Transverse colon (tissue), 4 donors: Measurements from ENCODE around the gene MGAT4A. TPM values are rescaled to one million over a fixed set of nuclear protein-coding genes. Genes with fewer than 3 reads are reported as not detected.
"Not testable (repeated sequence)": the region's sequence is repeated elsewhere in the genome, so short reads cannot be mapped to it uniquely, and the experiment has no call there.

Experiments
- DNase-seq: peaks from one replicate; pipeline ENCODE4 v3.0.0-alpha.2; 2019
- H3K27ac ChIP-seq, 4 donors: fragments of 200-600 bp; sonication (generic); 2 replicates each; pipeline ENCODE4 v1.5.1; 2016 to 2018; ENCODE audit warnings: inconsistent platforms in 4 of 4
- H3K27me3 ChIP-seq: fragments of 200-600 bp; sonication (generic); 2 replicates; pipeline ENCODE4 v1.5.1; 2017; ENCODE audit warnings: inconsistent platforms
- H3K36me3 ChIP-seq, 4 donors: fragments of 200-600 bp; sonication (generic); 2 replicates each; pipeline ENCODE4 v1.5.1; 2017 to 2019; ENCODE audit warnings: inconsistent platforms in 4 of 4
- H3K4me1 ChIP-seq, 4 donors: fragments of 200-600 bp; sonication (generic); 2 replicates each; pipeline ENCODE4 v1.5.1; 2017 to 2020; ENCODE audit warnings: inconsistent platforms in 4 of 4
- H3K4me3 ChIP-seq, 4 donors: fragments of 200-600 bp; sonication (generic); 1 replicate in 1 of 4; 2 replicates in 3 of 4; pipeline versions ENCODE4 v1.5.1 to v1.6.1; 2017 to 2019; ENCODE audit warnings: inconsistent platforms in 4 of 4
- H3K9me3 ChIP-seq, 2 donors: fragments of 200-600 bp; sonication (generic); 2 replicates each; pipeline ENCODE4 v1.5.1; 2017 to 2019; ENCODE audit warnings: inconsistent platforms in 2 of 2
- CTCF ChIP-seq, 5 experiments: fragments of 200-600 bp in 3 of 5; fragments of 450-650 bp in 2 of 5; sonication (generic) in 3 of 5; IDR thresholded peaks; 1 replicate in 2 of 5; 2 replicates in 3 of 5; pipeline ENCODE4 v1.5.1; 2016 to 2017; ENCODE audit warnings: antibody characterized with exemption in 5 of 5, inconsistent platforms in 3 of 5, mild to moderate bottlenecking in 2 of 5, moderate library complexity in 1 of 5
- EP300 ChIP-seq: sonication (generic); formaldehyde crosslinking; IDR thresholded peaks from one replicate; pipeline ENCODE4 v1.6.1; 2017; ENCODE audit warnings: antibody characterized with exemption, low read depth
- POLR2A ChIP-seq: fragments of 450-650 bp; IDR thresholded peaks from one replicate; pipeline ENCODE4 v1.6.1; 2016; ENCODE audit warnings: antibody characterized with exemption, mild to moderate bottlenecking, moderate library complexity
- POLR2AphosphoS5 ChIP-seq, 3 donors: sonication (generic); formaldehyde crosslinking; IDR thresholded peaks; one replicate each; pipeline ENCODE4 v1.6.1; 2016; ENCODE audit warnings: antibody characterized with exemption in 3 of 3
- WGBS, 2 donors: methylation state at CpG; one replicate each; pipeline ENCODE4 v1.1.5; 2018; ENCODE audit warnings: low coverage in 1 of 2; 5-methylcytosine and 5-hydroxymethylcytosine counted together
- in situ Hi-C, 4 donors: fragments of 200-750 bp; cut with MboI; loops; one replicate each; pipeline versions ENCODE4 v1.15.0 to v1.15.1; 2017; ENCODE audit warnings: low sequenced_read_pairs in 3 of 4, low pct_ligation_motif_present in 1 of 4, low pct_unique_long_range_greater_than_20kb in 1 of 4
- intact Hi-C: fragments of 100-400 bp; cut with DNase I; formaldehyde crosslinking; loops from one replicate; pipeline ENCODE4 v1.15.1; 2023; ENCODE audit warnings: low total_unique reads
- total RNA-seq, 4 donors: library from RNA; depleted of rRNA; stranded (reverse); fragments of >200 nt; gene quantifications; one replicate each; pipeline ENCODE4 v1.1.0, GENCODE V29; 2016

The MGAT4A gene
- total RNA-seq, 4 donors from 2014 or later, result 29.9 to 237 (median 124) TPM

GRCh38 chr2:98730053-98730706, 752 bp downstream of the MGAT4A start:
- Histone ChIP-seq H3K4me3 (peak overlapping the region; percentile 77 to 97 (median 95)), H3K36me3 (no peaks in the 10 kb centered on the region), H3K27ac (peak overlapping the region; percentile 93 to 96 (median 94)), H3K4me1 (peaks cover 17 to 65% (median 53%) of the 10 kb centered on the region in 4 donors), H3K9me3 (no peaks in the 10 kb centered on the region), H3K27me3 (no peaks in the 10 kb centered on the region)
- peak; percentile 70 for DNase-seq
- intact Hi-C loops, result loop anchor here (5.0 kb wide), 1 partner anchor 77 kb away; no protein-coding TSS in a partner anchor
- in situ Hi-C loops, result no loop called here
- 0 to 3% methylated on average over 5 to 22 of the region's 45 CpGs for WGBS, 2 donors
- peak; percentile 57 to 75 (median 74) for TF ChIP-seq POLR2AphosphoS5 (IDR thresholded peaks at IDR 0.05)
- peak; percentile 64 for TF ChIP-seq POLR2A
- no peak for TF ChIP-seq CTCF (IDR thresholded peaks at IDR 0.05)

GRCh38 chr2:98729652-98730051, 1.3 kb downstream of the MGAT4A start:
- DNase-seq, result no peak
- 24% methylated on average over 9 to 10 of the region's 10 CpGs for WGBS, 2 donors
- TF ChIP-seq POLR2AphosphoS5 (IDR thresholded peaks at IDR 0.05) (no peak), CTCF (IDR thresholded peaks at IDR 0.05) (no peak), EP300 (no peak), POLR2A (no peak)
- Histone ChIP-seq H3K27ac (peak overlapping the region; percentile 93 to 96 (median 94)), H3K27me3 (no peaks in the 10 kb centered on the region), H3K4me1 (peaks cover 17 to 60% (median 51%) of the 10 kb centered on the region in 4 donors), H3K36me3 (no peaks in the 10 kb centered on the region), H3K9me3 (no peaks in the 10 kb centered on the region), H3K4me3 (peak overlapping the region in 3 of 4 donors; percentile 93 to 97 (median 97))
- intact Hi-C loops, result loop anchor here (5.0 kb wide), 1 partner anchor 78 kb away; no protein-coding TSS in a partner anchor
- in situ Hi-C loops, result no loop called here

GRCh38 chr2:98728088-98728718, 2.7 kb downstream of the MGAT4A start:
- Histone ChIP-seq H3K27ac (peak overlapping the region; percentile 93 to 96 (median 94)), H3K4me1 (peaks cover 17 to 53% (median 44%) of the 10 kb centered on the region in 4 donors), H3K4me3 (peak overlapping the region in 2 of 4 donors; percentile 93 to 97)
- DNase-seq, intact Hi-C loops, H3K36me3 ChIP-seq, in situ Hi-C loops, H3K27me3 ChIP-seq, H3K9me3 ChIP-seq: not testable (repeated sequence)
- WGBS, 2 donors, result 37 to 42% methylated on average over 5 of the region's 5 CpGs

- in situ Hi-C loops, result no loop called here
Measured at GRCh38 chr2:98727369-98728087, 3.4 kb downstream of the MGAT4A start.

More at GRCh38 chr2:98727369-98728087, 3.4 kb downstream of the MGAT4A start:
- H3K4me3 ChIP-seq, result peak overlapping the region in 2 of 4 donors; percentile 93 to 97
- peak overlapping the region; percentile 93 to 96 (median 94) for H3K27ac ChIP-seq
- no peaks in the 10 kb centered on the region for H3K36me3 ChIP-seq
- no peaks in the 10 kb centered on the region for H3K9me3 ChIP-seq
- no peak for DNase-seq
- peaks cover 17 to 50% (median 40%) of the 10 kb centered on the region in 4 donors for H3K4me1 ChIP-seq
- no peak for TF ChIP-seq EP300
- TF ChIP-seq POLR2A, result no peak
- no peak for TF ChIP-seq CTCF (IDR thresholded peaks at IDR 0.05)
- no peak for TF ChIP-seq POLR2AphosphoS5 (IDR thresholded peaks at IDR 0.05)
- no peaks in the 10 kb centered on the region for H3K27me3 ChIP-seq
- intact Hi-C loops, result no loop called here
- 25 to 30% methylated on average over 4 to 5 of the region's 5 CpGs for WGBS, 2 donors
